ENCODE data around the gene SIGLEC9.

SIGLEC9 gene

GRCh38 chr19:51097796-51098195 is 26.9 kb upstream of the SIGLEC9 start:
- no peak for DNase-seq

GRCh38 chr19:51098365-51099046 is 26.2 kb upstream of the SIGLEC9 start:
- DNase-seq, result no peak

- no peak for DNase-seq
Measured at GRCh38 chr19:51099047-51099382, 25.7 kb upstream of the SIGLEC9 start.

GRCh38 chr19:51100601-51101000 is 24.1 kb upstream of the SIGLEC9 start:
- DNase-seq, result no peak

GRCh38 chr19:51101171-51101865 is 23.4 kb upstream of the SIGLEC9 start:
- DNase-seq, result no peak

- DNase-seq, result no peak
Measured at GRCh38 chr19:51102991-51103390, 21.7 kb upstream of the SIGLEC9 start.

- no peak for DNase-seq
Measured at GRCh38 chr19:51103926-51104341, 20.8 kb upstream of the SIGLEC9 start.

- DNase-seq, result peak; percentile 26 to 53
Measured at GRCh38 chr19:51107406-51108065, 17.2 kb upstream of the SIGLEC9 start.

- DNase-seq, result peak; percentile 99 to 100
Measured at GRCh38 chr19:51108066-51108804, 16.5 kb upstream of the SIGLEC9 start, which contains the start of gene CTU1. TSS of gene CTU1 (minus strand) at chr19:51108409. CDS start at chr19:51104569, 3,840 bp downstream.

GRCh38 chr19:51108805-51109146 is 15.9 kb upstream of the SIGLEC9 start:
- DNase-seq, result peak; percentile 82 to 91

- DNase-seq, result no peak
Measured at GRCh38 chr19:51110666-51110971, 14.1 kb upstream of the SIGLEC9 start.

- DNase-seq, result no peak
Measured at GRCh38 chr19:51111606-51112005, 13.1 kb upstream of the SIGLEC9 start.

GRCh38 chr19:51114087-51114729 is 10.5 kb upstream of the SIGLEC9 start:
- DNase-seq, result no peak

- no peak for DNase-seq
Measured at GRCh38 chr19:51116736-51117286, 7.9 kb upstream of the SIGLEC9 start.

GRCh38 chr19:51119101-51119500 is 5.6 kb upstream of the SIGLEC9 start:
- no peak for DNase-seq

GRCh38 chr19:51119611-51120010 is 5.1 kb upstream of the SIGLEC9 start:
- no peak for DNase-seq

GRCh38 chr19:51120160-51120559 is 4.5 kb upstream of the SIGLEC9 start:
- no peak for DNase-seq

- no peak for DNase-seq
Measured at GRCh38 chr19:51121257-51121656, 3.4 kb upstream of the SIGLEC9 start.

GRCh38 chr19:51122112-51122981 is 2.4 kb upstream of the SIGLEC9 start:
- no peak for DNase-seq

GRCh38 chr19:51123381-51123800 is 1.3 kb upstream of the SIGLEC9 start:
- no peak for DNase-seq

GRCh38 chr19:51123802-51124201 is 904 bp upstream of the SIGLEC9 start:
- DNase-seq, result no peak

- DNase-seq, result no peak
Measured at GRCh38 chr19:51124216-51124615, 490 bp upstream of the SIGLEC9 start.

Data from NCI-H1930 (cell line).